GM12878 (cell line): Measurements from ENCODE around the gene YWHAG. TPM values are rescaled to one million over a fixed set of nuclear protein-coding genes. Genes with fewer than 3 reads are reported as not detected.

ENCODE experiments used
- BCL11A ChIP-seq: IDR thresholded peaks from 2 replicates; pipeline ENCODE4 v1.6.1; 2011; ENCODE audit warnings: low read depth, low read length
- CBX5 ChIP-seq: sonication (generic); IDR thresholded peaks from 2 replicates; pipeline ENCODE4 v1.6.1; 2016; ENCODE audit warnings: low read depth, moderate library complexity, mild to moderate bottlenecking, inconsistent platforms
- CHD2 ChIP-seq: IDR thresholded peaks from 2 replicates; pipeline ENCODE4 v1.6.1; 2011; ENCODE audit warnings: low read depth, low read length, improper control_type of control experiment, borderline replicate concordance
- CREB1 ChIP-seq: IDR thresholded peaks from 2 replicates; pipeline ENCODE4 v1.6.1; 2012; ENCODE audit warnings: low read depth, mild to moderate bottlenecking, inconsistent platforms
- DPF2 ChIP-seq: fragments of 450-650 bp; IDR thresholded peaks from 2 replicates; pipeline ENCODE4 v1.6.1; 2017; ENCODE audit warnings: mild to moderate bottlenecking
- FOXK2 ChIP-seq: fragments of 450-650 bp; IDR thresholded peaks from 2 replicates; pipeline ENCODE4 v1.6.1; 2017; ENCODE audit warnings: mild to moderate bottlenecking, moderate library complexity
- IKZF2 ChIP-seq, 2 experiments: fragments of 450-650 bp; IDR thresholded peaks; 2 replicates each; pipeline ENCODE4 v1.6.1; 2017; ENCODE audit warnings: mild to moderate bottlenecking in 2 of 2, moderate library complexity in 2 of 2
- KLF5 ChIP-seq: fragments of 450-650 bp; IDR thresholded peaks from 2 replicates; pipeline ENCODE4 v1.6.1; 2014; ENCODE audit warnings: mild to moderate bottlenecking; ENCODE audit not compliant: partially characterized antibody
- LARP7 ChIP-seq: fragments of 450-650 bp; IDR thresholded peaks from 2 replicates; pipeline ENCODE4 v1.6.1; 2017; ENCODE audit warnings: mild to moderate bottlenecking
- NRF1 ChIP-seq: conservative IDR thresholded peaks from 2 replicates; pipeline ENCODE4 v1.6.1; 2011; ENCODE audit warnings: mild to moderate bottlenecking, low read depth, low read length, improper control_type of control experiment
- POLR2A ChIP-seq: IDR thresholded peaks from 2 replicates; pipeline ENCODE4 v1.6.1; 2011; ENCODE audit warnings: low read depth, mild to moderate bottlenecking, low read length
- RUNX3 ChIP-seq: IDR thresholded peaks from 2 replicates; pipeline ENCODE4 v1.6.1; 2012; ENCODE audit warnings: low read length, inconsistent platforms
- SMAD5 ChIP-seq: IDR thresholded peaks from 2 replicates; pipeline ENCODE4 v1.6.1; 2016; ENCODE audit warnings: antibody characterized with exemption, low read depth
- SREBF1 ChIP-seq: IDR thresholded peaks from 2 replicates; pipeline ENCODE4 v1.6.1; 2012; ENCODE audit warnings: mild to moderate bottlenecking, low read length
- SUPT20H ChIP-seq: IDR thresholded peaks from 2 replicates; pipeline ENCODE4 v1.6.1; 2011; ENCODE audit warnings: low read depth, mild to moderate bottlenecking, low read length, moderate library complexity, borderline replicate concordance; ENCODE audit not compliant: control insufficient read depth
- TCF7 ChIP-seq: IDR thresholded peaks from 2 replicates; pipeline ENCODE4 v1.6.1; 2014; ENCODE audit warnings: antibody characterized with exemption, borderline replicate concordance
- WRNIP1 ChIP-seq: IDR thresholded peaks from 2 replicates; pipeline ENCODE4 v1.6.1; 2011; ENCODE audit warnings: low read depth, low read length, improper control_type of control experiment, borderline replicate concordance
- ZNF207 ChIP-seq: fragments of 450-650 bp; IDR thresholded peaks from 2 replicates; pipeline ENCODE4 v1.6.1; 2014; ENCODE audit warnings: antibody characterized with exemption, mild to moderate bottlenecking, borderline replicate concordance
- ZNF217 ChIP-seq: fragments of 450-650 bp; IDR thresholded peaks from 2 replicates; pipeline ENCODE4 v1.6.1; 2017; ENCODE audit warnings: antibody characterized with exemption, mild to moderate bottlenecking
- ZNF384 ChIP-seq: IDR thresholded peaks from 2 replicates; pipeline ENCODE4 v1.6.1; 2012; ENCODE audit warnings: low read depth, mild to moderate bottlenecking, low read length, improper control_type of control experiment, borderline replicate concordance
- polyA plus RNA-seq, 11 experiments: library from polyadenylated mRNA; depleted of rRNA in 4 of 11; unstranded in 6 of 11; stranded (reverse) in 5 of 11; fragments of >200 nt; fragmentation: Nextera tagmentation in 4 of 11; fragmentation: Illumina TruSeq in 1 of 11; extraction: Ambion mirVana in 4 of 11; extraction: Trizol in 1 of 11; gene quantifications; 1 replicate in 1 of 11; 2 replicates in 10 of 11; pipeline versions ENCODE4 v1.2.1 to v1.2.3, GENCODE V29; 2011 to 2016; ENCODE audit warnings: inconsistent platforms in 2 of 11, missing spikeins in 2 of 11, low read depth in 1 of 11
- total RNA-seq, 4 experiments: library from RNA; depleted of rRNA in 3 of 4; stranded (reverse); fragments of >200 nt in 3 of 4; fragmentation: Illumina TruSeq in 1 of 4; extraction: Trizol in 1 of 4; gene quantifications; 2 replicates each; pipeline versions ENCODE4 v1.2.1 to v1.2.3, GENCODE V29; 2013 to 2021
- TF ChIP-seq, protein P1 (sequence below): IDR thresholded peaks from 2 replicates; pipeline ENCODE4 v1.6.1; 2012; ENCODE audit warnings: low read length, inconsistent platforms
- TF ChIP-seq, protein P2 (sequence below): IDR thresholded peaks from 2 replicates; pipeline ENCODE4 v1.6.1; 2011; ENCODE audit warnings: mild to moderate bottlenecking, low read depth, low read length, moderate library complexity; ENCODE audit not compliant: insufficient replicate concordance
- TF ChIP-seq, protein P3 (sequence below): fragments of 450-650 bp; IDR thresholded peaks from 2 replicates; pipeline ENCODE4 v1.6.1; 2017; ENCODE audit warnings: borderline replicate concordance
- TF ChIP-seq, protein P4 (sequence below): fragments of 450-650 bp; IDR thresholded peaks from 2 replicates; pipeline ENCODE4 v1.6.1; 2017; ENCODE audit warnings: mild to moderate bottlenecking, moderate library complexity

YWHAG gene
- total and polyA plus RNA-seq, 10 of the 15 experiments (the other 5 are each of a cell fraction or from before 2014, with no cell fraction given), result 20.2 to 157 (median 41.3) TPM

DNA sequence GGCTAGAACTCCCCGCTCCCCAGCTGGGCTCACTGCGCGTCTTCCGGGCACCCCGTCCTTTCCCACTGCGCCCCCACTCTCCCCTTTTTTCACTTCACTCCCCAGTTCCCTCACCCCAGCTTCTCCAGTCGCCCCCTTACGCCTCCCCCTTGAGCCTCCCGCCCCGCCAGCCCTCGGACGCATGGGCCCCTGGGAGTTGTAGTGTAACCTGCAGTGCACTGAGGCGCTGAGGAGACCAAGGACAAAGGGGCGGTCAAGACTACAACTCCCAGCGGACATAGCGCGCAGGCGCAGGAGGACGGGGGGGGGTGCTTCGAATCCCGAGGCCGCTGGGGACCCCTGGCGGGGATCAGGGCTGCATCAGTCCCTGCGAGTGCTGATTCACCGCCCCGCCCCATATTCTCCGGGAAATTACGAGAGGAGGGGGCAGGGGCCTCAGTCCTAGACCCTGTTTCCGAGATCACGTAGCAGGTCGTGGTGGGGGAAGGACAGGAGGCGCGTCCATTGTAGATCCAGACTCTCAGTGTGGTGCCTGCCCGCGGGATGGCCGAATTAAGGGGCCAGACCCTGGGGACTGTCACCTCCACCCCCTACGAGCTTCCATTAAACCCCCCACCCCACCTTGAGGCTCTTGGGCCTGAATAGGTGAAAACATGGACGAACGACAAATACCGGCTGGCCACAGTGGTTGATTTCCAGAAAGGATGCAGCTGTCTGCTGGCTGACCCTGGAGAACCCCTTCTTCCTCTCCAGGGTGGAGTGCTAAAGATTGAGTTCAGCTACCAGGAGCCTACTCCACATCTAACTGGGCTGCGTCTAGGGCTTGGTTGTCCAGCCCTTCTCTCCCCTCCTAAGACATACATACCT is 553 bp upstream of the YWHAG start (continued):
- TF ChIP-seq SMAD5 (0 out of 2 replicates have a peak, but pooled peaks have one; percentile 28), DPF2 (peak; percentile 17), LARP7 (peak; percentile 79), CREB1 (peak; percentile 81), IKZF2 (IDR thresholded peaks at IDR 0.05) (peak; percentile 49 to 62; a peak in 3 of 4 replicates), WRNIP1 (no peak), TCF7 (no peak), ZNF207 (no peak), CHD2 (peak; percentile 61; the same call in 1 of the 2 replicates), ZNF217 (no peak), SUPT20H (no peak), FOXK2 (no peak), NRF1 (peak; percentile 60), BCL11A (no peak), ZNF384 (no peak), KLF5 (no peak), SREBF1 (peak; percentile 71), CBX5 (0 out of 2 replicates have a peak, but pooled peaks have one; percentile 17), RUNX3 (no peak), POLR2A (no peak)
- TF ChIP-seq, protein P1, sequence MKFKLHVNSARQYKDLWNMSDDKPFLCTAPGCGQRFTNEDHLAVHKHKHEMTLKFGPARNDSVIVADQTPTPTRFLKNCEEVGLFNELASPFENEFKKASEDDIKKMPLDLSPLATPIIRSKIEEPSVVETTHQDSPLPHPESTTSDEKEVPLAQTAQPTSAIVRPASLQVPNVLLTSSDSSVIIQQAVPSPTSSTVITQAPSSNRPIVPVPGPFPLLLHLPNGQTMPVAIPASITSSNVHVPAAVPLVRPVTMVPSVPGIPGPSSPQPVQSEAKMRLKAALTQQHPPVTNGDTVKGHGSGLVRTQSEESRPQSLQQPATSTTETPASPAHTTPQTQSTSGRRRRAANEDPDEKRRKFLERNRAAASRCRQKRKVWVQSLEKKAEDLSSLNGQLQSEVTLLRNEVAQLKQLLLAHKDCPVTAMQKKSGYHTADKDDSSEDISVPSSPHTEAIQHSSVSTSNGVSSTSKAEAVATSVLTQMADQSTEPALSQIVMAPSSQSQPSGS, result no peak
- TF ChIP-seq, protein P2, sequence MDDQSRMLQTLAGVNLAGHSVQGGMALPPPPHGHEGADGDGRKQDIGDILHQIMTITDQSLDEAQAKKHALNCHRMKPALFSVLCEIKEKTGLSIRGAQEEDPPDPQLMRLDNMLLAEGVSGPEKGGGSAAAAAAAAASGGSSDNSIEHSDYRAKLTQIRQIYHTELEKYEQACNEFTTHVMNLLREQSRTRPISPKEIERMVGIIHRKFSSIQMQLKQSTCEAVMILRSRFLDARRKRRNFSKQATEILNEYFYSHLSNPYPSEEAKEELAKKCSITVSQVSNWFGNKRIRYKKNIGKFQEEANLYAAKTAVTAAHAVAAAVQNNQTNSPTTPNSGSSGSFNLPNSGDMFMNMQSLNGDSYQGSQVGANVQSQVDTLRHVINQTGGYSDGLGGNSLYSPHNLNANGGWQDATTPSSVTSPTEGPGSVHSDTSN, result no peak
- TF ChIP-seq, protein P3, sequence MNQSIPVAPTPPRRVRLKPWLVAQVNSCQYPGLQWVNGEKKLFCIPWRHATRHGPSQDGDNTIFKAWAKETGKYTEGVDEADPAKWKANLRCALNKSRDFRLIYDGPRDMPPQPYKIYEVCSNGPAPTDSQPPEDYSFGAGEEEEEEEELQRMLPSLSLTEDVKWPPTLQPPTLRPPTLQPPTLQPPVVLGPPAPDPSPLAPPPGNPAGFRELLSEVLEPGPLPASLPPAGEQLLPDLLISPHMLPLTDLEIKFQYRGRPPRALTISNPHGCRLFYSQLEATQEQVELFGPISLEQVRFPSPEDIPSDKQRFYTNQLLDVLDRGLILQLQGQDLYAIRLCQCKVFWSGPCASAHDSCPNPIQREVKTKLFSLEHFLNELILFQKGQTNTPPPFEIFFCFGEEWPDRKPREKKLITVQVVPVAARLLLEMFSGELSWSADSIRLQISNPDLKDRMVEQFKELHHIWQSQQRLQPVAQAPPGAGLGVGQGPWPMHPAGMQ, result no peak
- TF ChIP-seq, protein P4, sequence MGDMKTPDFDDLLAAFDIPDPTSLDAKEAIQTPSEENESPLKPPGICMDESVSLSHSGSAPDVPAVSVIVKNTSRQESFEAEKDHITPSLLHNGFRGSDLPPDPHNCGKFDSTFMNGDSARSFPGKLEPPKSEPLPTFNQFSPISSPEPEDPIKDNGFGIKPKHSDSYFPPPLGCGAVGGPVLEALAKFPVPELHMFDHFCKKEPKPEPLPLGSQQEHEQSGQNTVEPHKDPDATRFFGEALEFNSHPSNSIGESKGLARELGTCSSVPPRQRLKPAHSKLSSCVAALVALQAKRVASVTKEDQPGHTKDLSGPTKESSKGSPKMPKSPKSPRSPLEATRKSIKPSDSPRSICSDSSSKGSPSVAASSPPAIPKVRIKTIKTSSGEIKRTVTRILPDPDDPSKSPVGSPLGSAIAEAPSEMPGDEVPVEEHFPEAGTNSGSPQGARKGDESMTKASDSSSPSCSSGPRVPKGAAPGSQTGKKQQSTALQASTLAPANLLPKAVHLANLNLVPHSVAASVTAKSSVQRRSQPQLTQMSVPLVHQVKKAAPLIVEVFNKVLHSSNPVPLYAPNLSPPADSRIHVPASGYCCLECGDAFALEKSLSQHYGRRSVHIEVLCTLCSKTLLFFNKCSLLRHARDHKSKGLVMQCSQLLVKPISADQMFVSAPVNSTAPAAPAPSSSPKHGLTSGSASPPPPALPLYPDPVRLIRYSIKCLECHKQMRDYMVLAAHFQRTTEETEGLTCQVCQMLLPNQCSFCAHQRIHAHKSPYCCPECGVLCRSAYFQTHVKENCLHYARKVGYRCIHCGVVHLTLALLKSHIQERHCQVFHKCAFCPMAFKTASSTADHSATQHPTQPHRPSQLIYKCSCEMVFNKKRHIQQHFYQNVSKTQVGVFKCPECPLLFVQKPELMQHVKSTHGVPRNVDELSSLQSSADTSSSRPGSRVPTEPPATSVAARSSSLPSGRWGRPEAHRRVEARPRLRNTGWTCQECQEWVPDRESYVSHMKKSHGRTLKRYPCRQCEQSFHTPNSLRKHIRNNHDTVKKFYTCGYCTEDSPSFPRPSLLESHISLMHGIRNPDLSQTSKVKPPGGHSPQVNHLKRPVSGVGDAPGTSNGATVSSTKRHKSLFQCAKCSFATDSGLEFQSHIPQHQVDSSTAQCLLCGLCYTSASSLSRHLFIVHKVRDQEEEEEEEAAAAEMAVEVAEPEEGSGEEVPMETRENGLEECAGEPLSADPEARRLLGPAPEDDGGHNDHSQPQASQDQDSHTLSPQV, result peak; percentile 74; the same call in 1 of the 2 replicates
